Muscle layer of duodenum (tissue), 2 donors: ENCODE results near the gene ATRAID.

ENCODE experiments used
- H3K27ac ChIP-seq: one replicate; pipeline ENCODE4 v1.7.0; 2013; ENCODE audit warnings: mild to moderate bottlenecking, low read length
- H3K27me3 ChIP-seq: one replicate; pipeline ENCODE4 v1.7.0; 2013; ENCODE audit warnings: low read depth, mild to moderate bottlenecking, control low read depth, low read length
- H3K36me3 ChIP-seq, 2 donors: one replicate each; pipeline ENCODE4 v1.7.0; 2013; ENCODE audit warnings: low read length in 2 of 2, control low read depth in 1 of 2, mild to moderate bottlenecking in 1 of 2; ENCODE audit not compliant: insufficient read depth in 2 of 2, control insufficient read depth in 1 of 2
- H3K4me1 ChIP-seq, 2 donors: one replicate each; pipeline ENCODE4 v1.7.0; 2013; ENCODE audit warnings: low read length in 2 of 2, mild to moderate bottlenecking in 2 of 2, control low read depth in 1 of 2, moderate library complexity in 1 of 2; ENCODE audit not compliant: insufficient read depth in 2 of 2, control insufficient read depth in 1 of 2
- H3K4me3 ChIP-seq, 2 donors: one replicate each; pipeline ENCODE4 v1.7.0; 2013; ENCODE audit warnings: low read length in 2 of 2, low read depth in 1 of 2, mild to moderate bottlenecking in 1 of 2
- H3K9me3 ChIP-seq, 2 donors: one replicate each; pipeline ENCODE4 v1.7.0; 2013; ENCODE audit warnings: low read length in 2 of 2, control low read depth in 1 of 2, mild to moderate bottlenecking in 1 of 2; ENCODE audit not compliant: control insufficient read depth in 1 of 2
- donor health status: healthy.

ATRAID gene

DNA sequence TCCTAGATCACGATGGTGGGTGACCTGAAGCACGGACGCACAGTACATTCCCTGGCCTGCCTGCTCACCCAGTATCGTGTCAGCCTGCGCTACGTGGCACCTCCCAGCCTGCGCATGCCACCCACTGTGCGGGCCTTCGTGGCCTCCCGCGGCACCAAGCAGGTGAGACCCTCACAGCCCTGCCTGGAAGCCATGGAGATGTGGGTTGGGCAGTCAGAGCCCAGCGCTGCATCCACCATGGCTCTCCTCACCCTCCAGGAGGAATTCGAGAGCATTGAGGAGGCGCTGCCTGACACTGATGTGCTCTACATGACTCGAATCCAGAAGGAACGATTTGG lies 30.7 kb downstream of the ATRAID start:
- Histone ChIP-seq H3K4me3 (no peak overlapping the region), H3K36me3 (peaks cover 53 to 69% of the 10 kb centered on the region in 2 donors)

GRCh38 chr2:27243391-27244130 lies 31.7 kb downstream of the ATRAID start:
- Histone ChIP-seq H3K4me1 (no peaks in the 10 kb centered on the region), H3K27ac (no peak overlapping the region), H3K4me3 (no peak overlapping the region), H3K9me3 (no peaks in the 10 kb centered on the region), H3K36me3 (peaks cover 44 to 59% of the 10 kb centered on the region in 2 donors), H3K27me3 (no peaks in the 10 kb centered on the region)

More for the DNA sequence above, 30.7 kb downstream of the ATRAID start:
- no peaks in the 10 kb centered on the region for H3K4me1 ChIP-seq
- no peaks in the 10 kb centered on the region for H3K27me3 ChIP-seq
- H3K9me3 ChIP-seq: no peaks in the 10 kb centered on the region
- H3K27ac ChIP-seq: no peak overlapping the region

DNA sequence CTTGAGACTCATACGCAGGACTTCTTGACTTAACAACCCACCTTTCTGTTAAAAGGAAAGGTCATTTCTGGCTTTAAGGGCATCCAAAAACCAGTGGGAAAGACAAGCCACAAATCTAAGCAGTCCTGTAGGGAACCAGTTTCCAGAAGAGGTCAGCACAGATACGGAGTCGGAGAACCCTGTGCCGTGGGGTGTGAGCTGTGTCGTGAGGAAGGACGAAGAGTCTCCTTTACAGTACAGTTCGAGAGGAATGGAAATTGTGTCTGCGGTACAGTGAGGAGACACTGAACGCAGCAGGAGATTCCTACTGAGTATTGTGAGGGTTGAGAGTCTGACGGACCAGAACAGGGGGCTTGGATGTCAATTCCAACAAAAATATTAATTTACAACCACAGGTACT lies 33.3 kb downstream of the ATRAID start:
- Histone ChIP-seq H3K27ac (no peak overlapping the region), H3K36me3 (peaks cover 40 to 45% of the 10 kb centered on the region in 2 donors), H3K27me3 (no peaks in the 10 kb centered on the region), H3K4me3 (no peak overlapping the region), H3K4me1 (no peaks in the 10 kb centered on the region), H3K9me3 (no peaks in the 10 kb centered on the region)

GRCh38 chr2:27245626-27246025 lies 33.8 kb downstream of the ATRAID start:
- H3K4me3 ChIP-seq: no peak overlapping the region
- H3K9me3 ChIP-seq: no peaks in the 10 kb centered on the region
- peaks cover 35 to 40% of the 10 kb centered on the region in 2 donors for H3K36me3 ChIP-seq
- H3K27me3 ChIP-seq: peaks cover 3% of the 10 kb centered on the region
- H3K4me1 ChIP-seq: peaks cover 0 to 3% of the 10 kb centered on the region in 2 donors
- no peak overlapping the region for H3K27ac ChIP-seq

DNA sequence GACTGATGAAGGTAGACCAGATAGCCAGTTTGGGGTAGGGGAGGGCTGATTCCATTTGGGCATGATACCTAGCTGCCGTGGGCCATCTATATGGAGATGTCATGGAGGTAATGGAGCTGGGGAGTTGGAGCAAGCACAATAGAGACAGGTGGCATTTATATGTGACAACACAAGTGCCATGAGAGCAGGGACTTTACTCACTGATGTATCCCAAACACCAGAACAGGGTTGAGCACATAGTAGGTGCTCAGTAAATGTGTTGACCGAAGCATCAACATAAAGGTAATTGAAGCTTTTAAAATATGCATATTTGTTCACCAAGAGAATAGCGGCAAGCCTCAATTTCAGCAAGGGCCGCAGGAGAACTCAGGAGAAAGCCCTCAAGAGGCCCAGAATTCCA lies 36.1 kb downstream of the ATRAID start:
- H3K9me3 ChIP-seq: no peaks in the 10 kb centered on the region

DNA sequence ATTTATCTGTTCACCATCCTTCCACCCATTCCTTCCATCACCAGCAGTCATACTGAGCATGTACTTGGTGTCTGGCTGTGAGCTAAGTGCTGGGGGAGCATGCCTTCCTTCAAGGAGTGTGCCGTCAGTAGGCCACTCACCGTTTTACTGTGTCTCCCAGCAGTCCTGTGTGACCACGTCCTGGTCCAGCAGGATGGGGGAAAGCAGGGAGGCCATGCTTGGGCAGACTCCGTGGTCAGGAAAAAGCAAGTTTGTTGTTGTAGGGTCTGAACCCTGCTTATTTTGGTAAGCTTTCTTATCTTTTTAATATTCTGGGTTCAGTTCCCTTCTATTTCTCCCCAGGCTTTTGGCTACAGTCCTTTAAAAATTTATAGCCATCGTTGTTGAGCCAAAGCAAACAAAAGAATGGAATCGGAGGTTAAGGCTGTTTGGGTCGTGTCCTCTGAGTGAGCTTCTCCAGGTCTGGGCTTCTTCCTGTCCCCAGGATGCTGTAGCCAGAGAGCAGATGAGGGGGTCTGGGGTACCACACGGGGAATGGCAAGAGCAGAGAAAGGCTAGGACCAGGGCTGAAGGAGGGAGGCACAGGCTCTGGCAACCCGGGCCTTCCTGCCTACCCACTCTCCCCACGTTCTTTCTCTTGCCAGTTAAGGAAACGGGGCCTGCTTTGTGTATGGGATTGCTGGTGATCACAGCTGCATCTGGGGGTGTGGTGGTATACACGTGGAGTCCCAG lies 37.5 kb downstream of the ATRAID start:
- Histone ChIP-seq H3K27ac (no peak overlapping the region), H3K36me3 (peaks cover 1 to 3% of the 10 kb centered on the region in 2 donors)

More for the DNA sequence above, 36.1 kb downstream of the ATRAID start:
- no peak overlapping the region for H3K27ac ChIP-seq
- no peak overlapping the region for H3K4me3 ChIP-seq
- H3K27me3 ChIP-seq: peaks cover 15% of the 10 kb centered on the region
- peaks cover 0 to 3% of the 10 kb centered on the region in 2 donors for H3K4me1 ChIP-seq
- H3K36me3 ChIP-seq: peaks cover 15 to 18% of the 10 kb centered on the region in 2 donors

DNA sequence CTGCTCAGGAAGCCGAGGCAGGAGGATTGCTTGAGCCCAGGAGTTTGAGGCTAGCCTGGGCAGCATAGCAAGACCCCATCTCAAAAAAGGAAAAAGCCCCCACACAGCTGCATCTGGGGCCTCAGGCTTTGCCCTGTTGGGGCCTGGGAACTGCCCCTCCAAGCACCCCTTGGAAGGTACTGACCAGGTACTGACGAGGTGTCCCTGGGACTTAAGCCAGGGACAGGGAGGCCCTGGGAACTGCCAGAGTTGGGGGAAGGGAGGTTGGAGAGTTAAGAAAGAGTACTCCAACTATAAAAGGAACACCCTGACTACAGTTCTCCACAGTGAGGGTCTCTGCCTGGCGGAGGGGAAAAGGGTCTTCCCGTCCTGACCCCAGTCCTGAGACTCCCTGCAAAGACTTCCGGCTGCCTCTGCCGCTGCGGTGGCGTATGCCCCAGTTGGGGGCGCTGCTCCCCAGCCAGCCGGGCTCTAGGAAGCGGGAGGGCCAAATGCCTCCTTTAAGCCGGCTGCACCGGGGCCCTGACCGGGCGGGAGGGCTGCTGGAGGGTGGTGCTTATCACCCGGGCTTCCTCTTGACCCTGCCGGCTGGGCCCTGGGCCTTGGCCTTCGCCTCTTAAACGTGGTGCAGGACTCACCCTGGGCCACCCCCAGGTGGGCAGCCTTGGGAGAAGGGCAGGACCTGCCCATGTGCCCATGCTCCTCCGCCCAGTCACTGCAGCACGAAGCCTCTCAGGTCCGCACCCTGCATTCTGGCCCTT lies 38.2 kb downstream of the ATRAID start:
- H3K36me3 ChIP-seq: no peaks in the 10 kb centered on the region
- no peak overlapping the region for H3K4me3 ChIP-seq
- H3K9me3 ChIP-seq: no peaks in the 10 kb centered on the region
- H3K4me1 ChIP-seq: peaks cover 0 to 3% of the 10 kb centered on the region in 2 donors
- H3K27ac ChIP-seq: no peak overlapping the region
- H3K27me3 ChIP-seq: peaks cover 15% of the 10 kb centered on the region

More for the DNA sequence above, 37.5 kb downstream of the ATRAID start:
- Histone ChIP-seq H3K4me1 (peaks cover 0 to 3% of the 10 kb centered on the region in 2 donors), H3K27me3 (peaks cover 15% of the 10 kb centered on the region), H3K4me3 (no peak overlapping the region), H3K9me3 (no peaks in the 10 kb centered on the region)

- no peak overlapping the region for H3K27ac ChIP-seq
- H3K36me3 ChIP-seq: no peaks in the 10 kb centered on the region
- no peaks in the 10 kb centered on the region for H3K9me3 ChIP-seq
- peaks cover 15% of the 10 kb centered on the region for H3K27me3 ChIP-seq
- peaks cover 0 to 3% of the 10 kb centered on the region in 2 donors for H3K4me1 ChIP-seq
- no peak overlapping the region for H3K4me3 ChIP-seq
These were observed 39.0 kb downstream of the ATRAID start for GRCh38 chr2:27250652-27251379.

DNA sequence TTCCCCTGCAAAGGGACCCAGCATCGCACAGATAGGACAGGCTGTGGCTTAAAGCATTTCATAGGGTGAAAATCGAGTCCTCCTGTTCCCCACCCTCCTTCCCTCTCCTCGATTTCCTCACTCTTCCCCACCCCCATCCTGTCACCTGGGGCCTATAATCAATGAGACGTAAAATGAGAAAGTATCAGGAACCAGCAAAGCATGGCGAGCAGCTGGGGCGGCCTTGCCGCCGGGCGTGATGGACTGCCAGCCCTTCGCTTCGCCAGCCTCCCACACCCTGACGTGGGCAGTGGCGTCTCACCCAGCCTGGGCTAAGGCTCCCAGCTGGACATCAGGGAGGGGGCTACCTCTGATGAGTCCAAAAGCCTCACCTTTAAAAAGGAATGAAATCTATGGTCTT lies 39.9 kb downstream of the ATRAID start:
- Histone ChIP-seq H3K9me3 (no peaks in the 10 kb centered on the region), H3K27me3 (peaks cover 20% of the 10 kb centered on the region), H3K4me1 (peaks cover 0 to 3% of the 10 kb centered on the region in 2 donors), H3K27ac (no peak overlapping the region), H3K4me3 (no peak overlapping the region), H3K36me3 (no peaks in the 10 kb centered on the region)

GRCh38 chr2:27255187-27255586 lies 43.3 kb downstream of the ATRAID start:
- Histone ChIP-seq H3K27ac (no peak overlapping the region), H3K27me3 (peaks cover 36% of the 10 kb centered on the region)

More at GRCh38 chr2:27255187-27255586, 43.3 kb downstream of the ATRAID start:
- peaks cover 0 to 2% of the 10 kb centered on the region in 2 donors for H3K4me1 ChIP-seq
- no peak overlapping the region for H3K4me3 ChIP-seq
- no peaks in the 10 kb centered on the region for H3K9me3 ChIP-seq
- no peaks in the 10 kb centered on the region for H3K36me3 ChIP-seq
